Fibroblast of villous mesenchyme (primary cell): ENCODE results near the gene CYP2A13. TPM values are rescaled to one million over a fixed set of nuclear protein-coding genes. Genes with fewer than 3 reads are reported as not detected.
A peak's percentile ranks its signal among the peaks of the same experiment; 100 is the strongest.
"Not testable (repeated sequence)": the region's sequence is repeated elsewhere in the genome, so short reads cannot be mapped to it uniquely, and the experiment has no call there.

Source experiments
- DNase-seq: peaks from one replicate; pipeline ENCODE4 v3.0.0-alpha.2; 2010; ENCODE audit warnings: low read depth
- H3K4me3 ChIP-seq: 2 replicates; pipeline ENCODE4 v1.5.1; 2011; ENCODE audit warnings: low read depth, mild to moderate bottlenecking, low read length
- total RNA-seq: library from RNA; depleted of rRNA; stranded (reverse); fragments of >200 nt; gene quantifications from 2 replicates; pipeline ENCODE4 v1.2.3, GENCODE V29; 2012
- TF ChIP-seq, protein P1 (sequence below): IDR thresholded peaks from 2 replicates; pipeline ENCODE4 v1.5.1; 2012; ENCODE audit warnings: low read depth, mild to moderate bottlenecking, low read length; ENCODE audit not compliant: insufficient read depth

Gene CYP2A13
- total RNA-seq, 1 donor, result not detected

DNA sequence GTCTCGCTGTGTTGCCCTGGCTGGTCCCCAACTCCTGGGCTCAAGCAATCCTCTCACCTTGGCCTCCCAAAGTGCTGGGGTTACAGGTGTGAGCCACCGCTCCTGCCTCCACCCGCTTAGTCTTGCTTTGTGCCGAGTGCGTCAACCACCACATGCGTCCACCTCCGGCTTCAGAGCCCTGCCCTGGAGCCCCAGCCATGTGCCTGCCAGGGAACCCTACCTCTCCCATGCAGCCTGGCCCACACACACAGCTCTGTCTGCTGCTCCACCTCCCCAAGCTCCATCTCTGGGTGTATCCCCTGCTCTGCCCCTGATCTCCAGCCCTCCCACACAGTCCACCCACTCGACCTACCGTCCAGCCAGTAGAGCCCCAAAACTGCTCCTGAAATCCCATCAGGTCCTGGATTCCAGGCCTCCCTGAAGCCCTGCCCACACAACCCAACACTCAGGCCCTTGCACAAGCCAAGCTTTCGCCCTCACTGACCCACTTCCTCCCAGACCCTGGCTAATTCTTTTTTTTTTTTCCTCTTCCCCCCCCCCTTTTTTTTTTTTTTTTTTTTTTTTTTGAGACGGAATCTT is 35.6 kb downstream of the CYP2A13 start:
- no peak overlapping the region for H3K4me3 ChIP-seq
- TF ChIP-seq, protein P1, sequence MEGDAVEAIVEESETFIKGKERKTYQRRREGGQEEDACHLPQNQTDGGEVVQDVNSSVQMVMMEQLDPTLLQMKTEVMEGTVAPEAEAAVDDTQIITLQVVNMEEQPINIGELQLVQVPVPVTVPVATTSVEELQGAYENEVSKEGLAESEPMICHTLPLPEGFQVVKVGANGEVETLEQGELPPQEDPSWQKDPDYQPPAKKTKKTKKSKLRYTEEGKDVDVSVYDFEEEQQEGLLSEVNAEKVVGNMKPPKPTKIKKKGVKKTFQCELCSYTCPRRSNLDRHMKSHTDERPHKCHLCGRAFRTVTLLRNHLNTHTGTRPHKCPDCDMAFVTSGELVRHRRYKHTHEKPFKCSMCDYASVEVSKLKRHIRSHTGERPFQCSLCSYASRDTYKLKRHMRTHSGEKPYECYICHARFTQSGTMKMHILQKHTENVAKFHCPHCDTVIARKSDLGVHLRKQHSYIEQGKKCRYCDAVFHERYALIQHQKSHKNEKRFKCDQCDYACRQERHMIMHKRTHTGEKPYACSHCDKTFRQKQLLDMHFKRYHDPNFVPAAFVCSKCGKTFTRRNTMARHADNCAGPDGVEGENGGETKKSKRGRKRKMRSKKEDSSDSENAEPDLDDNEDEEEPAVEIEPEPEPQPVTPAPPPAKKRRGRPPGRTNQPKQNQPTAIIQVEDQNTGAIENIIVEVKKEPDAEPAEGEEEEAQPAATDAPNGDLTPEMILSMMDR, result no peak
- DNase-seq, result peak; percentile 33

DNA sequence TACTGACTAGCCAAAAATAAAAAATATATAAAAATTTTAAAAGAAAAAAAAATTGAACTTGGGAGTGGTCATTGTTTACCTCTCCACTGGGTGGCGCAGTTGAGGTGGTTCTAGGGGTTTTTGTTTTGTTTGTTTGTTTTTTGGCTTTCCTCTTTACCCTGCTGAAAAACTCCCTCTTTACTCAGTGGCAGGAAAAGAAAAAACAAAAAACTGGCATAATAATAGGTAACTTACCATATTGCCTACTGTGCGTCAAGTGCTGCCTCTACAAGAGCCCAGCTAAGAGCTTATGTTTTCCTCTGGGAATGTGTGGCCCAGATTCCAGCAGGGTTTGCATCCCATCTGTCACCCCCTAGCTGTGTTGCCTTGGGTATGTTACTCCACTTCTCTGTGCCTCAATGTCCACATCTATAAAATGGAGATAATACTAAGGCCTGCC is 38.5 kb downstream of the CYP2A13 start:
- peak; percentile 41 for DNase-seq
- TF ChIP-seq, protein P1, result peak; percentile 62
- not testable (repeated sequence) for H3K4me3 ChIP-seq

- H3K4me3 ChIP-seq, DNase-seq: not testable (repeated sequence)
Observed at GRCh38 chr19:41127362-41127761, 39.1 kb downstream of the CYP2A13 start.

DNA sequence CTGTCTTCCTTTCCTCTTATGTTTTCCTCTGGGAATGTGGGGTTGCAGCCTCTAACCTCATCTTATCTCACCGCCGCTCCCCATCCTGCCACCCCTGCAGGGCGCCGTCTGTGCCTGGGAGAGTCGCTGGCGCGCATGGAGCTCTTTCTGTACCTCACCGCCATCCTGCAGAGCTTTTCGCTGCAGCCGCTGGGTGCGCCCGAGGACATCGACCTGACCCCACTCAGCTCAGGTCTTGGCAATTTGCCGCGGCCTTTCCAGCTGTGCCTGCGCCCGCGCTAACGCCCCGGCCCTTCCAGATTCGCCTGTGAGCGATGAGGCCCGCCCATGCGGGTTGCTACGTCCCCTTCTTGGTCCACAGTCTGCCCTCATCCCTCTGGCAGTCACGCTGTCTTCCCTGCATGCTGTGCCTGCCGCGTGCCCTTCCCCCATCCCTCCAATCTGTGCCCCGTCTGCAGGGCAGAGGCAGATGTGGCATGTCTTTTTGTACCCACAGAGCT is 39.6 kb downstream of the CYP2A13 start:
- TF ChIP-seq, protein P1, result peak; percentile 37
- H3K4me3 ChIP-seq, result not testable (repeated sequence)
- DNase-seq, result peak; percentile 87

DNA sequence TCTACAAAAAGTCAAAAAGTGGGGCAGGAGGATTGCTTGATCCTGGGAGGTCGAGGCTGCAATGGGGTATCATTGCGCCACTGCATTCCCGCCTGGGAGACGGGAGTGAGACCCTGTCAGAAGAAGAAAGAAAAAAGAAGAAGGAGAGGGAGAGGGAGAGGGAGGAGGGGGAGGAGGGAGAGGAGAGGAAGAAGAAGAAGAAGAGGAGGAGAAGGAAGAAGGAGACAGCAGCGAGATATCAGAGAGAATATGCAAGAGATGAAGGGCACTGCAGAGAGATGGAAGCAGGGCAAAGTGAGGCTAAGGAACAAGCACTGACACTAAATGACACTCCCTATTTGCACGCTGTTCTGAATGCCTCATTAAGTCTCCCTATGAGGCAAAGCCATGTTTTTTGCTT is 40.4 kb downstream of the CYP2A13 start:
- no peak overlapping the region for H3K4me3 ChIP-seq
- TF ChIP-seq, protein P1, result no peak
- DNase-seq, result no peak

GRCh38 chr19:41131186-41131585 is 42.9 kb downstream of the CYP2A13 start:
- DNase-seq, result no peak
- TF ChIP-seq, protein P1, result no peak
- H3K4me3 ChIP-seq, result no peak overlapping the region

DNA sequence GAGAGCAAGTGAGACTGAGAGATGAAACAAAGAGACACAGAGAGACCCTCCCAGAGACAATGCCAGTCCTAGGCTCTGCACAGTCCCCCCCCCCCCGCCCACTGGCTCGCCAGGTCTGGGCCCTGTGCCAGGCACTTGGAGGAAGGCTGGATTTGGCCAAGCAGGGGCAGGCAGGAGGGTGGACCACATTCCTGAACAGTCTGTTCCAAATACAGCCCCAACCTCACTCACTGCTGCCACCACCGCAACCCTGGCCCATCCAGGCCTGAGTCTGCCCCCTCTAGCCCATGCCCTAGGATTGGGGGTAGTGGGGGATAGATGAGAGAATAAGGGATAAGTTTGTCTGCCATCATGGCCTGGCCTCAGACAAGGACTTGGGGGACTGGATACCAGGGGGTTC is 45.0 kb downstream of the CYP2A13 start:
- no peak overlapping the region for H3K4me3 ChIP-seq
- TF ChIP-seq, protein P1, result no peak
- DNase-seq, result no peak
